ENCODE measurements around the gene ANO1. TPM values are rescaled to one million over a fixed set of nuclear protein-coding genes. Genes with fewer than 3 reads are reported as not detected.

Gene ANO1
- polyA plus RNA-seq, 1 of the 3 experiments (the other 2 are of a cell fraction), result not detected

- Histone ChIP-seq H3K27ac (ENCODE audit: low read depth in 2 of 2, low read length in 1 of 2) (no peak overlapping the region), H3K4me3 (ENCODE audit: low read depth in 2 of 2, low read length in 1 of 2) (no peak overlapping the region), H3K4me2 (no peak overlapping the region), H3K9me2 (no peaks in the 10 kb centered on the region), H3K27me3 (ENCODE audit: insufficient read depth) (no peaks in the 10 kb centered on the region), H3K4me1 (ENCODE audit: control insufficient read depth in 1 of 2, insufficient read depth in 2 of 2, low read depth in 1 of 2, low read length in 1 of 2) (peaks cover 0 to 3% of the 10 kb centered on the region in 2 experiments; a peak in 1 of 4 replicates), H3F3A (replicated peaks; ENCODE audit: insufficient read depth) (no peaks in the 10 kb centered on the region), H2AFZ (ENCODE audit: low read depth) (no peak overlapping the region), H4K20me1 (ENCODE audit: insufficient read depth) (no peaks in the 10 kb centered on the region), H3K36me3 (replicated peaks in 1 of 2; ENCODE audit: control insufficient read depth in 1 of 2, insufficient read depth in 2 of 2, low read length in 1 of 2) (no peaks in the 10 kb centered on the region), H3K79me2 (ENCODE audit: insufficient read depth) (no peaks in the 10 kb centered on the region), H3K9ac (no peak overlapping the region), H3K9me3 (no peaks in the 10 kb centered on the region)
- CTCF ChIA-PET, result no interaction called here
- POLR2A ChIA-PET, result no interaction called here
- TF ChIP-seq FOXJ3 (CRISPR knock-in tag; IDR thresholded peaks at IDR 0.05) (no peak), USF2 (IDR thresholded peaks at IDR 0.05; ENCODE audit: borderline replicate concordance, low read depth, low read length) (no peak), IRF3 (IDR thresholded peaks at IDR 0.05; ENCODE audit: low read depth, low read length) (no peak), MEF2A (IDR thresholded peaks at IDR 0.05; ENCODE audit: borderline replicate concordance, low read depth) (no peak), GATA2 (CRISPR knock-in tag; IDR thresholded peaks at IDR 0.05) (no peak), ELF1 (IDR thresholded peaks at IDR 0.05) (no peak), TCF12 (IDR thresholded peaks at IDR 0.05) (no peak), EZH2phosphoT487 (IDR thresholded peaks at IDR 0.05; ENCODE audit: borderline replicate concordance, low read depth) (no peak), POLR2AphosphoS5 (IDR thresholded peaks at IDR 0.05; ENCODE audit: low read depth, low read length) (no peak), RCOR1 (IDR thresholded peaks at IDR 0.05; ENCODE audit: low read length) (no peak), USF1 (IDR thresholded peaks at IDR 0.05; ENCODE audit: borderline replicate concordance, low read depth) (no peak), CTCF (IDR thresholded peaks at IDR 0.05) (no peak), RAD21 (IDR thresholded peaks at IDR 0.05; ENCODE audit: low read length) (no peak), TAF1 (IDR thresholded peaks at IDR 0.05; ENCODE audit: borderline replicate concordance, low read depth, low read length) (no peak), YY1 (IDR thresholded peaks at IDR 0.05; ENCODE audit: low read depth) (no peak), EP300 (IDR thresholded peaks at IDR 0.05; ENCODE audit: borderline replicate concordance in 1 of 2, low read depth in 1 of 2, low read length in 1 of 2) (no peak), FOXM1 (IDR thresholded peaks at IDR 0.05; ENCODE audit: low read depth) (no peak)
- TF ChIP-seq, protein P1, sequence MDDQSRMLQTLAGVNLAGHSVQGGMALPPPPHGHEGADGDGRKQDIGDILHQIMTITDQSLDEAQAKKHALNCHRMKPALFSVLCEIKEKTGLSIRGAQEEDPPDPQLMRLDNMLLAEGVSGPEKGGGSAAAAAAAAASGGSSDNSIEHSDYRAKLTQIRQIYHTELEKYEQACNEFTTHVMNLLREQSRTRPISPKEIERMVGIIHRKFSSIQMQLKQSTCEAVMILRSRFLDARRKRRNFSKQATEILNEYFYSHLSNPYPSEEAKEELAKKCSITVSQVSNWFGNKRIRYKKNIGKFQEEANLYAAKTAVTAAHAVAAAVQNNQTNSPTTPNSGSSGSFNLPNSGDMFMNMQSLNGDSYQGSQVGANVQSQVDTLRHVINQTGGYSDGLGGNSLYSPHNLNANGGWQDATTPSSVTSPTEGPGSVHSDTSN (IDR thresholded peaks at IDR 0.05), result no peak
- no peak for DNase-seq
- WGBS (ENCODE audit: low lambda C conversion rate), result 66% methylated on average over 1 of the region's 1 CpG
Measured at GRCh38 chr11:70118642-70119041, 40.5 kb downstream of the ANO1 start.
